GM18519 (cell line): ENCODE measurements around the gene SLC47A2.
"Not testable (repeated sequence)": the region's sequence is repeated elsewhere in the genome, so short reads cannot be mapped to it uniquely, and the experiment has no call there.

Experiments used
- ATAC-seq: cut with Tn5 transposase; IDR thresholded peaks from one replicate; pipeline ENCODE4 v1.9.1; 2021; ENCODE audit warnings: mild to moderate bottlenecking, moderate library complexity; ENCODE audit not compliant: unreplicated experiment, low FRiP score

The SLC47A2 gene

GRCh38 chr17:19673623-19674022, 42.8 kb downstream of the SLC47A2 start:
- ATAC-seq, result no peak

- no peak for ATAC-seq
Observed at GRCh38 chr17:19672009-19672750, 44.2 kb downstream of the SLC47A2 start.

GRCh38 chr17:19671433-19671832, 45.0 kb downstream of the SLC47A2 start:
- ATAC-seq, result no peak

DNA sequence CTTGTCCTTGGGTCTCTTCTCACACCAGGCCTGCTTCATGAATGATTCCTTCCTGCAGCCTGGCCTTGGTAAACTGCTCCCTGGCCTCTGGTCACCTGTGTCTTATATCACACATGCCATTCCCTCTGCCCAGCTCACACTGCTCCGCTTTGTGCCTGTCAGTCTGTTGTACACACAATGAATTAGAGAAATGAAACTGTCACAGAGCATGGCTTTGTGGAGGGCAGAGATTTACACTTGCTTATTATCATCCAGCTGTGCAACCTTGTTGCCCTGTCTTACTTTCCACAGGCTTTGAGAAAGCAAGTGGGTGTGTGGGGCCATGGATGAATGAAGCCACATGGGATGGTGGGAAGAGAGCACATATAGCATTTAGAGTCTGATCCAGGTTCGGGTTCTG, 45.5 kb downstream of the SLC47A2 start:
- no peak for ATAC-seq

- ATAC-seq, result not testable (repeated sequence)
Observed at GRCh38 chr17:19669680-19670079, 46.7 kb downstream of the SLC47A2 start.

DNA sequence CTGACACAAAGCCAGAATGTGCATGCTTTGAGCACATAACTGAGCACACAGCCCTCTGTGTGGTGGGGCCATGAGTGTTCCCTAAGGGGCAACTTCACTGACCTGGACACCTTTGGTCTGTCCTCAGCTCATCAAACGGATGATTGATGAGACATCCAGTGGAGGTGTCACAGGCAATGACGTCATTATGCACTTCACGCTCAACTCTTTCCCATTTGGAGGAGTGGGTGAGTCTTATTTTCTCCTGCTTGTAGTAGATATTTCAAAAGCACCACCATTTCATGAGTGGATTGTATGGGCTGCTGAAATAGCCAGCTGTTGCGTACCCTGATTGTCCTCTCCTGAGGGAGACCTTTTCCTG, 51.6 kb downstream of the SLC47A2 start:
- no peak for ATAC-seq

GRCh38 chr17:19664136-19664820, 52.1 kb downstream of the SLC47A2 start:
- ATAC-seq, result no peak

DNA sequence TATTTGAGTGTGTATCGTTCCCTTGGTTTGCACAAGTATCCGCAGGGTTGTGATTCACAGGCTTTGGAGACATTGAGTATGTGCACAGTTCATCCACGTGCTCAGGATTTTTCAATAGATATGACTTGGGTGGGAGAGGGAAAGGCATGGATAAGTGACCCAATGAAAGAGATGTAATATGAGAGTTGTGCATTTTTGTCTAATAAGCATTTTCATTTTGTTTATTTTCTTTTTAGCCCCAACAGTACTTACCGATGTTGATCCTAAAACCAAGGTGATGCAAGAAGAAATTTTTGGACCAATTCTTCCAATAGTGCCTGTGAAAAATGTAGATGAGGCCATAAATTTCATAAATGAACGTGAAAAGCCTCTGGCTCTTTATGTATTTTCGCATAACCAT, 53.3 kb downstream of the SLC47A2 start:
- no peak for ATAC-seq

DNA sequence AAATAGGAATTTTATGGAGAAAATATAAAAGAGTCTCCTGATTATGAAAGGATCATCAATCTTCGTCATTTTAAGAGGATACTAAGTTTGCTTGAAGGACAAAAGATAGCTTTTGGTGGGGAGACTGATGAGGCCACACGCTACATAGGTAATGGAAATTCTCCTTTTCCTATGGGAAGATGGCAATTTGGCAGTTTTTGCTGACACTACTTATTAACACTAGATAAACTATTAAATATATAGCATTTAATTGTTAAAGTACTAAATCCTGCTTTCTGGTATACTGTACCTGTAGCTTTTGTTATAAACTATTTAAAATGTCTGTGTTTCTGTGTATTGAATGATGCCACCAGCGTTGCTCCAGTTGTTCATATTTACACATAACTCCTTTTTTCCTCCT, 55.3 kb downstream of the SLC47A2 start:
- ATAC-seq, result no peak

DNA sequence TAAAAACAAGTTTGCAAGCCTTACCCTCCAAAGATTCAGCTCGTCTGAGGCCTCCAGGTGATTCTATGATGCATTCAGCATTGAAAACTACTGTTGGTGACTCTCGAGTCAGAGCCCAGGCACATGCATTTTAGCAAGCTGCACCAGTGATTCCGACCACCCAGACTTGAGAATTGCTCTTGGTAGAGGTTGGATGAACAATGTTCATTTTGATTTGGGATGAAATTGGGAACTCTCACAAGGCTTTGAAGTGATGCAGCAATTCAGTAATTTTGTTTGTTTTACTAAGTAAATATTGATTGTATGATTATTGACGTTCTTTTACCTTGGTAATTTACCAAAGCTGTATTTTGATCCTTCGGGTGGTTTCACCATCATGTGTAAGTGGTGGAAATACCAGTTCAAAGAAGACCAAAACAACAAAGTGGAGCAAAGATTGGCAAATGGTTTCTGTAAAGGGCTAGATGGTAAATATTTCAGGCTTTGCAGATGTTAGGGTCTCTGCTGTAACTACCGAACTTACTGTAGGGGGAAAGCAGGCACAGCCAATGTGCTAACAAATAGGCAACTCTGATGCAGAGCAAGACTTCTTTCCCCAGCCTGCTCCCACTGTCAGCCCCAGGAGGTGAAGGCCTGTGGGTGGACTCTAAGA, 56.0 kb downstream of the SLC47A2 start:
- no peak for ATAC-seq

GRCh38 chr17:19659366-19660177, 56.8 kb downstream of the SLC47A2 start:
- no peak for ATAC-seq

DNA sequence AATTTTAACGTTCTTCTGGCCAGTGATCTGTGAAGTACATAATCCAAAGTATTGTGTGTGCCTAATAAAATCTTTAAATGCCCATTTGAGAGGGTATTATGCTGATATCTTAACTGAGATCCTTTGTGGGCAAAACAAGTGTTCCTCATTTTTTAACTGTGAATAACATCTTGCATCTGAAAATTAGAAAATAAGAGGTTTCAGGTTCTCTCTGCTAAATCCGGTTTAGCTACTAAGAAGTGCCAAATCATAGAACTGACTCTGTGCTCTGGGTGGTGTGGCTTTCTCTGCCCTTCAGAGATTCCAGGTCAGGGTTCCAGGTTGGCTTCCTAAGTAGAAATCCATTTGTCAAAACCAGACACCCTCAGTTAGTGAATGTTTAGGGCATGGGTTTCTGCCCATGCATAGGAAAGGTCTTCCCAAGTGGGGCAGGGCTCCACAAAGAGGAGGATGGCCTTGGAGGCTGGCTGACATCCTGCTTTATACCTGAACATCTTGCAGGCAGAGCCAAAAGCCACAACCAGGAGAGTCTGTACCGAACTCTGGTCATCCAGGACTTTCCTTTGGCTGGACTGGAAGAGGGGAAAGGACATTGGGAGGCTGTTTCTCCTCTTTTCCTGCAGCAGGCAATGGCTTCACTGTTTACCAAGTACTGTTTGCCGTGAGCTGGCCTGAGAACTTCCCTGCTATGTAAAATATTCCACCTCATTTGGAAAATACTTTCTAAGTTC, 59.4 kb downstream of the SLC47A2 start:
- ATAC-seq, result no peak

GRCh38 chr17:19656336-19656735, 60.0 kb downstream of the SLC47A2 start:
- no peak for ATAC-seq

- no peak for ATAC-seq
Observed at GRCh38 chr17:19654896-19655295, 61.5 kb downstream of the SLC47A2 start.

DNA sequence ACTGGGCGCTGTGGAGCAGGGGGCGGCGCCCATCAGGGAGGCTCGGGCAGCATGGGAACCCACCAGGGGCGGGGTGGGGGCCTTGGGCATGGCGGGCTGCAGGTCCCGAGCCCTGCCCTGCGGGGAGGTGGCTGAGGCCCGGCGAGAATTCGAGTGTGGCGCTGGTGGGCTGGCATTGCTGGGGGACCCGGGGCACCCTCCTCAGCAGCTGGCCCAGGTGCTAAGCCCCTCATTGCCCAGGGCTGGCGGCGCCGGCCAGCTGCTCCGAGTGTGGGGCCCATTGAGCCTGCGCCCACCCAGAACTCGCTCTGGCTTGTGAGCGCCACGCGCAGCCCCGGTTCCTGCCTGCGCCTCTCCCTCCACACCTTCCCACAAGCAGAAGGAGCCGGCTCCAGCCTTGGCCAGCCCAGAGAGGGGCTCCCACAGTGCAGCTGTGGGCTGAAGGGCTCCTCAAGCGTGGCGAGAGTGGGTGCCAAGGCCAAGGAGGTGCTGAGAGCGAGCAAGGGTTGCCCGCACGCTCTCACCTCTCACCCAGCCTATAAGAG, 62.0 kb downstream of the SLC47A2 start:
- no peak for ATAC-seq

DNA sequence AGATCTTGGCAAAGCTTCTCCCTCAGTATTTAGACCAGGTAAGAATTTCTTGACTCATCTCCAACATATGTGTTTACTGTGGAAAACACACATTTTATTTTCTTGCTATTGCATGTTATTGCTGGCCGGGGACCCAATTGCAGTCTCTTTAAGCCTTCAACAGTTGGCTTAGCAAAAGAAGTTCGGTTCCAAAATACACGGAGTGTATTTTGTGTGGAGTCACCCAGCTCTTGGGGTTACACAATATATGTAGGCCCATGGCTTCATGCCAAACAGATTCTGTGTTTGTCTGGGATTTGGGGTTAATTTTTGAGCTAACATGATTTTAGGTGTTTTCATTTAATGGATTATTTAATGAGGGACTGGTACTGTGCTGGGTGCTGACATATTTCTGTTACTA, 63.8 kb downstream of the SLC47A2 start:
- no peak for ATAC-seq

- ATAC-seq, result no peak
Observed at GRCh38 chr17:19651451-19652238, 64.7 kb downstream of the SLC47A2 start.

- no peak for ATAC-seq
Observed at GRCh38 chr17:19650826-19651225, 65.6 kb downstream of the SLC47A2 start.

GRCh38 chr17:19649274-19649541, 67.2 kb downstream of the SLC47A2 start:
- no peak for ATAC-seq
